Chondrocyte (in vitro differentiated cells): ENCODE results near the gene PODN. TPM values are rescaled to one million over a fixed set of nuclear protein-coding genes. Genes with fewer than 3 reads are reported as not detected.

Source experiments
- DNase-seq: peaks from one replicate; pipeline ENCODE4 v3.0.0; 2021; ENCODE audit warnings: mixed read lengths, low spot score
- H3K27ac Mint-ChIP-seq: one replicate; pipeline ENCODE4 v1.8.0; 2021; ENCODE audit warnings: mild to moderate bottlenecking, moderate library complexity, mixed read lengths; ENCODE audit not compliant: unreplicated experiment
- H3K27me3 Mint-ChIP-seq: 2 replicates; pipeline ENCODE4 v1.8.0; 2021; ENCODE audit warnings: low read depth, mixed read lengths
- H3K36me3 Mint-ChIP-seq: 2 replicates; pipeline ENCODE4 v1.8.0; 2021; ENCODE audit warnings: low read depth, mixed read lengths
- H3K4me1 Mint-ChIP-seq: 2 replicates; pipeline ENCODE4 v1.8.0; 2021; ENCODE audit warnings: low read depth, mild to moderate bottlenecking, mixed read lengths
- H3K4me3 Mint-ChIP-seq: one replicate; pipeline ENCODE4 v1.8.0; 2021; ENCODE audit warnings: mild to moderate bottlenecking, moderate library complexity, mixed read lengths; ENCODE audit not compliant: unreplicated experiment
- H3K9me3 Mint-ChIP-seq: 2 replicates; pipeline ENCODE4 v1.8.0; 2021; ENCODE audit warnings: low read depth, mixed read lengths
- CTCF ChIP-seq: fragments of 200-600 bp; sonication (generic); IDR thresholded peaks from 2 replicates; pipeline ENCODE4 v1.5.0; 2021; ENCODE audit warnings: antibody characterized with exemption, mild to moderate bottlenecking, moderate library complexity
- total RNA-seq: library from RNA; stranded (reverse); gene quantifications from 3 replicates; pipeline ENCODE4 v1.2.1, GENCODE V29; 2021

PODN gene
- total RNA-seq, 1 donor from 2014 or later, result 9.2 TPM

GRCh38 chr1:53077599-53077965 is 15.6 kb downstream of the PODN start:
- no peaks in the 10 kb centered on the region for H3K27me3 Mint-ChIP-seq
- no peak overlapping the region for H3K4me3 Mint-ChIP-seq
- peaks cover 4% of the 10 kb centered on the region for H3K36me3 Mint-ChIP-seq
- H3K4me1 Mint-ChIP-seq, result no peaks in the 10 kb centered on the region
- H3K9me3 Mint-ChIP-seq, result no peaks in the 10 kb centered on the region
- peak; percentile 67 for DNase-seq
- H3K27ac Mint-ChIP-seq, result no peak overlapping the region
- TF ChIP-seq CTCF, result no peak

GRCh38 chr1:53078333-53079101 is 16.5 kb downstream of the PODN start:
- Mint-ChIP-seq H3K4me3 (no peak overlapping the region), H3K36me3 (peaks cover 4% of the 10 kb centered on the region), H3K27ac (no peak overlapping the region), H3K9me3 (no peaks in the 10 kb centered on the region), H3K4me1 (no peaks in the 10 kb centered on the region), H3K27me3 (no peaks in the 10 kb centered on the region)
- peak; percentile 87 for DNase-seq
- no peak for TF ChIP-seq CTCF

- Mint-ChIP-seq H3K9me3 (no peaks in the 10 kb centered on the region), H3K36me3 (peaks cover 4% of the 10 kb centered on the region), H3K4me1 (no peaks in the 10 kb centered on the region), H3K27ac (no peak overlapping the region), H3K27me3 (no peaks in the 10 kb centered on the region), H3K4me3 (no peak overlapping the region)
- TF ChIP-seq CTCF, result no peak
- DNase-seq, result peak; percentile 65
Observed at GRCh38 chr1:53079251-53079650, 17.2 kb downstream of the PODN start.

GRCh38 chr1:53080041-53080440 is 18.0 kb downstream of the PODN start:
- Mint-ChIP-seq H3K36me3 (peaks cover 8% of the 10 kb centered on the region), H3K27ac (no peak overlapping the region), H3K27me3 (no peaks in the 10 kb centered on the region), H3K4me3 (no peak overlapping the region), H3K4me1 (no peaks in the 10 kb centered on the region), H3K9me3 (no peaks in the 10 kb centered on the region)
- TF ChIP-seq CTCF, result no peak
- DNase-seq, result peak; percentile 25

- Mint-ChIP-seq H3K27me3 (no peaks in the 10 kb centered on the region), H3K36me3 (peaks cover 7% of the 10 kb centered on the region), H3K9me3 (no peaks in the 10 kb centered on the region), H3K4me3 (no peak overlapping the region), H3K4me1 (no peaks in the 10 kb centered on the region), H3K27ac (no peak overlapping the region)
- peak; percentile 85 for DNase-seq
- no peak for TF ChIP-seq CTCF
Observed at GRCh38 chr1:53080769-53081168, 18.8 kb downstream of the PODN start.
